ENCODE data around the gene MPRIP.
A peak's percentile ranks its signal among the peaks of the same experiment; 100 is the strongest.

The MPRIP gene

DNA sequence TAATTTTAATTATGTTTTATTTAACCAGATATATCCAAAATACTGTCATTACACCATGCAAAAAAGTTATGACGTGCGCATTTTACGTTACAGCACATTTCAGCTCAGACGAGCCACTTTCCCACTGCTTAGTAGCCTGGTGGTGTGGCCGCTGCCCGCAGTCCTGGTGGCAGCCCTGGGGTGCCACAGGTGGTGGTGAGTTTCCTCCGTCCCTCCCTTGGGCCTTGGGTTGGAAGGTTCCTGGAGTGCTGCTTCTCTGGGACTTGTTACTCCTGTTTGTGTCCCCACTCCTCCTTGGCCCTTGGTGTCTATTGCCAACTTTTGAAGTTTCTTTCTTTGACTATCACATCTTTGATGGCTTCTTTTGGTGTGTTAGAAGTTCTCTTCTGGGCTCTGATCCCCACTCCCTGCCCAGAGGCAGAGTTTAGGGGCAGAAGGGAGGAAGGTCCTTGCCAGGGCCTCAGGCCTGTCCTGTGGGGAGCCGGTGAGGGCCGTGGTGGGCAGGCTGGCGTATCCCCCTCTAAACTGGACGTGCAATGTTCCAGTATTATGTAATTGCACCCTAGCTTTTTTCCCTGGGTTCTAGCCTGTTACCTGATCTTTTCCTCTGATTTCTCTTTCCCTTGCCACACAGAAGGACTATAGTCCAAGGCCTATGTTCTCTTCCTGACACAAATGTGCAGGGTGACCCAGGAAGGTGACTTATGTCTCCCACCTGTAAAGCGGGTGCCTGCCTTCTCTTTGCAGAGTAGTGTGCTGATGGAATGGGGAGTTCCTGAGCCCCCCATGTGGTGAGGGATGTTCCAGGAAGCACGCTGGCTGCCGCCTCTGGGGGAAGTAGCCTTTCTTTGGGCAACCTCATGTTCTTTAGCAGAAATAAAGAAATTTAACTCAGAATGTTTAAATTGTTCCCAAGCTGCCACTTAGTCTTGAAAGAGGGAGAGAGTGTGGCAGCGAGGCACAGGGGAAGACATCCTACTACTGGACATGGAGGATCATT, 8.4 kb downstream of the MPRIP start:
- no peak for DNase-seq

DNA sequence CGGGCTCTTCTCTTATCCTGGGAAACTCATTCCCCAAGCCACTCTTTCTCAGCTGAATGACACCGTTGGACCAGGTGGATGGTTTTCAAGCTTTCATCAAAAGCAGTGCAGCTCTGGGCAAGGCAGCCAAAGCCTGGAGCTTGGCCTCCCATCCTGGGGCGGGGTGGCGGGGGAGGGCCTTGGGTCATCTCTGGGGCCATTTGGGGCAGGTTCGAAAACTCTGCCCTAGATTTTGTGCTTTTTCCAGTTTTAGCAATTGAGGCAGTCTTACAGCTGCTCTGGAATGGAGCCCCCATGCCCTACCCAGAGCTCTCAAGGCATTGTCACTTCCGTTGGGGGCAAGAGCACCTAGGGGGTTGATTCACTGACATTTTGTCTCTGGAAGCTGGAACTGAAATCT, 9.1 kb downstream of the MPRIP start:
- no peak for DNase-seq

DNA sequence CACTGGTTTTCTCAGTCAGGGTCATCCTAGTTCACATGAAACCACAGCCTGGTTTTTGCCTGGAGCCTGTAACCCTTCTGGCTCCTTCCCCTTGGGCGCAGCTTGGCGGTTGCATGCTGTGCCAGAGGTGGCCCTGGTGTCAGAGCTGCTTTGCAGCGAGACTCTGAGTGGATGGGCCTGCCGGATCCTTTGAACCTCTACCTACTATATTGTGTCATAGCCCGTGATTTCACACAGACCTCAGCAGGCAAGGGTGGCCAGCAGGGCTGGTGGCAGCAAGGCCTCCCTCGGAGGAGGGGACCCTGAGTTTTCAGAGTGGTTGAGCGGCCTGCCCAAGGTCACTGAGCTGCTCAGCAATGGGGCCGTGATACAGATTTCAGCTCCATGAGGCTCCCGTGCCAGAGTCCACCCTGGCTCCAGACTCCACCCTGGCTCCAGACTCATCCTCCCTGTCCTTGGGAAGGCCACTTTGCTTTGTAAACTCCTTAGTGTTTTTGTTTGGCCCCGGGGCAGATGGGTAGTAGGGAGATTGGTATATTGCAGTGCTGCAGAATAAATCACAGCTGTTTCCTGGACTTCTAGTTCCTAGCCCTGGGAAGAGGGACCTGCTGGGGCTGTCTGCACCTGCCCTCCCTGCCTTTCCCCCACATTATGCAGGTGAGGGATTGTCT, 9.7 kb downstream of the MPRIP start:
- DNase-seq: no peak

DNA sequence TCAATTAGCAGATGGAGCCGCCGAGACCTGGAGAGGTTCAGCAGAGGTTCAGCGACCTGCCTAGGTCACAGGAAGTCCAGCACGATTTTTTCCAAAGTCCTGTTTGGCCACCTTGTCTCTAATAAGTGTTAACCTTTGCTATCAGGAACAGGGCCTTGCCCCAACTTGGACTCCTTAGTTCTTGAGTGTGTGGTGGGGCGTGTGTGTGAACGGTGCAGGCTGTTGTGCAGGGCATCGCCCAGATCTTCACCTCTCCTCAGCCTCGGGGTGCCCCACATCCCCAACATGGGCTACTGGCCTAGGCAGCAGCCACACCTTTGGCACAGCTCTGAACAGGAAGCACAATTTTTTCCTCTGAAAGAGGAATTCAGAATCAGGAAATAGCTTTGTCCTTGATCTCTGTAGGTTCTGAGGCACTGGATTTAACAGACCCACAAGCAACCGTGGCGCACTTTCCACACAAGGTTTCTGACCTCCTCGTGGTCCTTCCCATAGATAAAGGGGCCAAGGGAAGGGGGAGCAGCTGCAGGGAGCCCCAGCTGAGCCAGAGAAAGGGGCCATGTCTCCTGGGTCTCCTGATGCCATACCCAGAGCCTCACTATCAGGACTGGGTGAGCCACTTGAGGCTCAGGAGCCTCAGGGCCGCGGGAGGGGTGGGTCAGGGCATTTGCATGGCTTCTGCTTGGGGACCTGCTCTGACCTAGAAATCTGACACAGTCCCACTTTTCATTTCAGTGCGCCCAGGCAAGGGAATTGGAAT, 10.4 kb downstream of the MPRIP start:
- no peak for DNase-seq

DNA sequence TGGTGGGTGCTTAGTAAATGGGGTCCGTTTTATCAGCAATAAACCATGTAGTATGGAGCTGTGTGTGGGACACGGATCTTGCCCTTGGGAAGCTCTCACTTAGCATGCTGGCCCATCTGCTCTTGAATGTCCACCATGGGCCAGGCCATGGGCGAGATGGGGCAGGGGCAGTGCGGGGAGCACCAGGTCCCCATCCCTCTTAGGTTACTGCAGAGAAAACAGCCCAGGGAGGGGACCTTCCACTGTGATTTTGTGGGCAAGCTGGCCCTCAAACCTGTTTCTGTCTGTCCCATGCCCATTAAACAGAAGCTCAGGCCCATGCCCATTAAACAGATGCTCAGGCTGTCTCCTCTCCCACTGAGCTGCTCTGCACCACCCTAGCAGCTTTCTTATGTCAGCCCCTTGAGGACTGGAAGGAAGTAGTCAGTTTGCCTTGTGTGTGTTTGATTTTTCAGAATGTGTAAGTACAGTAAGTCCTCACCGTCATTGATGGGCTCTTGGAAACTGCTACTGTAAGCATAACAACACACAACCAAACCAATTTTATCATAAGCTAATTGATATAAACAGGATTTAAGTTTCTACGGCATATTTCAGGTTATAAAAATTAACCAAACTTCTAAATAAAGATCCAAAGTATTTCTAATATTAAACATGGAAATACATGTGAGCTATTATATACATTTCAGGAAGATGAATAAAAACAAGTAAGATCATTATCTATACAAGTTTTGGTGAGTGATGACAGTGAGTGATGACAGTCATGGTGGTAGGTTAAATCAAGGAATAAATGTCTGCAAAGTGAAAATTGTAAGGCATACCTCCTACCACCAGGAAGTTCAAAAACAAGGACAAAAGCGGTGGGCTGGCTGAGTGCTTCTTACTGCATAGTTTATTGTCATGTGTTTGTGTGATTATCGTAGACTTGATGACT, 11.5 kb downstream of the MPRIP start:
- DNase-seq: no peak

DNA sequence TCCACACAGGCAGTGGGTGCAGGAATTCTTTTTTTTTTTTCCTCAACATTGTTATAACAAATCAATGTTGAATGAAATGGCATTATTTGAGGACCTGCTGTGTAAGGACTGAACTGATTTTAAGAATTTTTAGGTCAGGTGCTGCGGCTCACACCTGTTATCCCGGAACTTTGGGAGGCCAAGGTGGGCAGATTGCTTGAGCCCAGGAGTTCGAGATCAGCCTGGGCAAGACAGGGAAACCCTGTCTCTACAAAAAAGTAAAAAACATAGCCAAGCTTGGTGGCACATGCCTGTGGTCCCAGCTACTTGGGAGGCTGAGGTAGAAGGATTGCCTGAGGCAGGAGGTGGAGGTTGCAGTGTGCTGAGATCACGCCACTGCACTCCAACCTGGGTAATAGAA, 12.4 kb downstream of the MPRIP start:
- no peak for DNase-seq

DNA sequence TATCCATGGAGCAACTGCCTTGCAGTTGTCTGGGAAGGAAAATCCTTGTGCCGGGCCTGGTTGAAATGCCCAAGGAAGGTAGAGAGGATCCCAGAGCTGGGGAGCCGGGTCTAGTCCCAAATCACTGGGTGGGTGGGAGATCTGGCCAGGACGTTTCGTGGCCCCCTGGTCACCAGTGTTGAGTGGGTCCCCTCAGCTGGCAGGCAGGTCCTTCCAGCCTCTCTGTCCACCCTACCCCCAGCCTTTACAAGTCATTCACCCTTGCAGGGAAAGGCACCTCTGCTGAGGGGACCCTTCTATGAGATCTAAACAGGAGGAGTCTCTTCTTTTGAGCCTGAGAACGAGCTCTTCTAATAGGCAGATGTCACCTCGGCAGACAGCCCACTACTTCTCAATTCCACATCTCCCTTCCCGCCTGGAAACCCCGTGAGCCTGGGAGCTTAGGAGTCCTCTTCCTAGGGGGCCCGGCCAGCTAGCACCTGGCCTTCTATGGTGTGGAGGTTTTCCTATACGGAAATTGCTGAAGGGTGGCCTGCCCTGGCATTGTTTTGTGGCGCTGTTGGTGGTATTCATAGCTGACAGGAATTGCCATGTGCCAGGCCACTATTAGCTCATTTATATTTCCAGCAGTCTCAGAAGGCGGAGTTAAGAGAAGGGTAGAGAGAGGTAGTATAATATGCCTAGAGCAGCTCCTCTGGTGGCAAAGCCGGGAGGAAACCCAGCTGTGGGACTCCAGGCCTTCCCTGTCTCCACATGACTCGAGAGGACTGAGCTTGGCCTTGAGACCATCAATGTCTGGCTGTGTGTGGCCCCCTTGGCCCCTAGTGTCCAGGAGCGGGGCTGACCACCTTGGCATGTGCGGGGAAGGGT, 13.3 kb downstream of the MPRIP start:
- DNase-seq: no peak

DNA sequence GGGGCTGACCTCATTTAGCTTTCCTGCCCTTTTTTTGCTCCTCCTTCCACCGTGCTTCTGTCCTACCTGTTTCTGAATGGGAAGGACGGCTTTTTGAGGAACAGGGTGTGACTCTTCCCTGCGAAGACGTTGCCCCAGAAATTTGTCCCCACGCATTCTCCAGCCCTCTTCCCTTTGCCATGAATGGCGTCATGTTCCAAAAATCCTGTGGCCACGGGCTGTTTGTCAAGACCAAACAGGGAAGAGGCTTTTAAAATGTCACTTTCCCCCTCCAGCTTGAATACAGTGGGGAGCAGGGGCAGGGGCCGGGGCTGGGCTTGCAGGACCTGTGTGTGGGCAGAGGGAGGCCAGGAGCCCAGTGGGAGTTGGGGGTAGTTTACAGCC, 13.9 kb downstream of the MPRIP start:
- no peak for DNase-seq

DNA sequence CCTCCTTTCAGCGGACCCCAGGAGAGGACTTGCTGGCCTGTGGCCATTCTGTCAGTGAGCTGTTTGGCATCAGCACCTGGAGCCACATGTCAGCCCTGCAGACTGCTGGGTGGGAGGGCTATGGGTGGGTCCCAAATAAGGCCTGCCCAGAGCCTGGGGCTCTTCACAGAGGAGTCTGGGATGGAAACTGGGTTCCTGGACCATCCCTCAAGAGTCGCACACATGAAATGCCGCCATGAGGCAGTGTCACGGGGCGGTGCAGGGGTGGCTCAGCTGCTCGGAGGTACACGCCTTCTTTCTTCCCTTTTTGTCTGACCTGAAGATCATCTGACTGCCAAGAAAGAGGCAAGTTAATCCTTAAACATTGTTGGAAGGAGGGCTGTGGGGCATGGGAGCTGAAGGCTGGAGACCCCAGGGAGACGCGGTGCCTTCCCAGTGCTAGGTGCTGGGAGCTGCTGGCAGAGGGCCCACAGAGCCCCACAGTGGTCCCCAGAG, 14.8 kb downstream of the MPRIP start:
- no peak for DNase-seq

DNA sequence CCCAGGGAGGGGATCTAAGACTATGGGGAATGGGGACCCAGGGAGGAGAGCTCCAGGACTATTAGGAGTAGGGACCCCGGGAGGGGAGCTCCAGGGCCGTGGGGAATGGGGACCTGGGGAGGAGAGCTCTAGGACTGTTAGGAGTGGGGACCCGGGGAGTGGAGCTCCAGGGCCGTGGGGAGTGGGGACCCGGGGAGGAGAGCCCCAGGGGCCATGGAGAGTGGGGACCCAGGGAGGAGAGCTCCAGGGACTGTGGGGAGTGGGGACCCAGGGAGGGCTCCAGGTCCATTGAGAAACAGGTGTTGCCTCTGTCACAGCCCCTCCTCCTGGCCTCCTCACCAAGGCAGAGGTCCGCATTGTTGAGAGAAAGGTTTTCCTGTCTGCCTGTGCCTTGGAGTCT, 16.0 kb downstream of the MPRIP start:
- DNase-seq: no peak

DNA sequence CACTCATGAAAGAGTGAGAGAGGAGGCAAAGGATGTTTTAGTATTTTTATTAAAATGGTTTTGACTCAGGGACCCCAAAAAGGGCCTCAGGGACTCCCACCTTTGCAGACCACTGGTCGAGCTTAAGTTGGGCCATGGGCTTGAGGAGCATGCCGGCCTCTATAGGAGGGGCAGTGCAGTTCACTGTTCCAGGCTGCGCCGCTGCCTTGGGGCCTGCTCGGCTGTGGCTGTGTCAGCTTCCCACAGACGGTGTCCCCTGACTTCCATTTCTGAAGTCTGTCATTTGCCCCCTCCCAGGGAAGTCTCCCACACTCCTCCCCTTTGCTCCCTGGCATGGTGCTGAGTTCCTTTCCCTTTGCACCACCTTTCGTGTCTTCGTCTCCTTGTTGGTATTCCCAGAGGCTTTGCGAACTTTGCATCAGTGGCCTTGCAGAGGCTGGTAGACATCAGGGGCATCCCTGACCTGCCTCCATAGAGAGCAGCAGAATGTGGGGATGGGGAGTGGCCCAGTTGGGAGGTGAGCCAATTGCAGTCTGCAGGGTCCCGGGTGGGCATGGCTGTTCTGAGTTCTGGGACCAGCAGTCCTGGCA, 17.1 kb downstream of the MPRIP start:
- DNase-seq: no peak

DNA sequence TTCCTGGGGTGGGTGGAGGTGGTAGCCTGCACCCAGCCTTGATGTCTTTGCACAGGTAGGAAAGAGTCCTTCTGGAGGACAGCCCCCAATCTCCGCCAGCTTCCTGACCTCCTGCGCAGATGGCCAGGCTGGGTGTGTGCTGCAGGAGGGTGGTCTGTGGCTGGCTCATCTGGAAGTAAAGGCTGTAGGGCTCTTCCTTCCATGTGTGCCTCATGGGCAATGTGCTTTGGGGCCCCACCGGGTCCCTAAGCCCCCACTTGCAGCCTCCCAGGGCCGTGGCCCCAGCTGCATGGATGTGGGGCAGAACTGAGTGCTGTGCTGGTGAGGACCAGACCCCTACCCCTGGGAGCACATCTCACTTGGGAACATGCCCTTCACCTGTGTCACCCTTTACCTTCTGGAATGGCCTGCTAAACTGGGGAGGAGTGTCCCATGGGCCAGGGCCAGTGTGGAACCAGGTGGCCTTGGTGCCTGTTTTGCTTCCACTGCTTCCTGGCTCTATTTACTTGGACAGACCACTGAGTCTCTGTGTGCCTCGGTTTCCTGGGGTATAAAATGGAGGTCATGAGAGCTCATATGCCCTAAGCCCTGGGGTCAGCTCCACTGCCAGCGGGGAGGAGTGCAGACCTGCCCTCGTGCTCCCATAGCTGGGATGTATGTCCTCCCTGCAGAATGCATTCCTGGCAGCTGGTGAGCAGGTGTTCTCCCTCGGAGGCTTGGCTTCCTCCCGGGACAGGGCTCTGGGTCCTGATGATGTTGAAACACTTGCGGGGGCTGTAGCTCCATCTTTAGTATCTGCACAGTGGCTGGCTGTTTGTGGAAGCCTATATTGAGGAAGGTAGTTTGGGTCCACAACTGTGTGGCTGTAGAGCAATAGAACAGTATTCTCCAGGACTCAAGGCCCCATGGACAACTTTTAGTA, 18.0 kb downstream of the MPRIP start:
- no peak for DNase-seq

DNA sequence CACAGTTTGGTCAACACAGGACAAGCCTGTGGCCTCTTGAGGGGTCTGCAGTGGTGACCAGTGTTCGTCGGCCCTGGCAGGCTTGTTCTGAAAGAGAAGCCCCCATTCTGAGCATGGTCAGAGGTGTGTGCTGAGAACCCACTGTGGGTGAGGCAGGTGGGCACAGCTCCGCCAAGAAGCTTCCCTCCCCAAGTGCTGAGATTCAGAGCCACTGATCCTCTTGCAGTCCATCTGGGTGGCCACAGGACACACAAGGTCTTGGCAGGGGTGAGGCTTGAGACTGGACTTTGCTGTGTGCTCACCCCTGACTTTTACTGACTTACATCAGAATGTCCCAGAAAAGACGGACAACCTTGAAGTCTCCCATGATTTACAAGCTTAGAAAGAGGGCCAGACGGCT, 18.7 kb downstream of the MPRIP start:
- no peak for DNase-seq

DNA sequence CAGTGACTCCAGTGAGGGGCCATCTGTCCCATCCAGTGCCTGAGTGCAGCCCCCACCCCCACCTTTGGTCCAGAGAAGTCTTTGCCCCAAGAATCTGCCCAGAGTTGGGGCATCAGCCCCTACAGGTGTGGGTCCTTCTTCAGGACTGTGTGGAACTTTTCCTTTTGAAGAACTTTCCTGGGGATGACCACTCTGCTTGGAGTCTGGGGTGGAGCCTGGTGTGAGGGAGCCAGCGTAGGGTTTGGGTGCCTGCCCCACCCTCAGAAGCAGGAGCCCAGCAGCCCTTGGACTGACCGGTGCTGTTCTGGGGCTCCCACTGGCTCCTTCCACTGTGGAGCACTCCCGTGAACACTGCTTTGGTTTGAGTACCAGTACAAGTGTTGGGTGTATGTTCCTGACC, 19.3 kb downstream of the MPRIP start:
- DNase-seq: no peak

DNA sequence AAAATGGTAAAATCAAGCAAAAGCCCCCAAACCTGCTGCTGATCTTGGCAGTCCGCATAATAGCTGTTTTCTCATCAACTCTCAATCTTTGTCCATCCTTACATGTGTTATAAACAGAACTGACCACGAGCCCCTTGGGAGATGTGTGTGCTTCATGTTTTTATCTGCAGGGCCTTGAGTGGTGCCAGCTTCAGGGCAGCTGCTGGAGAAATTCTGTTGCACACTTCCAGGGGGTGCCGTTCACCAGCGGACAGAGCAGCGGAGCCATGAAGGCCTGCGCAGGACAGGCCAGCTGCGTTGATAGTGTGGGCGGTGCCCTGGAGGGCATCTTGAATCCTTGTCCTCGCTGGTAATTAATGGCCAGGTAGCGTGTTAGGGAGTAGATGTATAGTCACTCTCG, 20.1 kb downstream of the MPRIP start:
- no peak for DNase-seq

DNA sequence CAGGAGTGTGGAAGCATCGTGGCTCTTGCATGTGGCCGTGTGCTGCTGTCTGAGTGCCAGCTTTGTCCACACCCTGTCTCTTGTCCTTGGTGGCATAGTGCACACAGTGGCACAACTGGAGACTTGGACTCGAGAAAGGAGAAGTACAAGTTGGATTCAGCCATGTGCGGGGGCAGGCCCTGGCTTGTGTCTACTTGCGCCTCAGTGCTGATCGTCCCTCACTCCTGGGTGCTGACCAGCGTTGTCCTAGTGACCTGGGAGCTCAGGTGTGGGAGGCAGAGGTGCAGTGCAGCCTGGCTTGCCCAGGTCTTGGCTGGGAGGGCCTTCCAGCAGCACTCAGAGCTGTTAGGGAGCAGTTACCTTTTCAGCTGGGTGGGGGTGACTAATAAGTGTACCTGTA, 20.6 kb downstream of the MPRIP start:
- no peak for DNase-seq

DNA sequence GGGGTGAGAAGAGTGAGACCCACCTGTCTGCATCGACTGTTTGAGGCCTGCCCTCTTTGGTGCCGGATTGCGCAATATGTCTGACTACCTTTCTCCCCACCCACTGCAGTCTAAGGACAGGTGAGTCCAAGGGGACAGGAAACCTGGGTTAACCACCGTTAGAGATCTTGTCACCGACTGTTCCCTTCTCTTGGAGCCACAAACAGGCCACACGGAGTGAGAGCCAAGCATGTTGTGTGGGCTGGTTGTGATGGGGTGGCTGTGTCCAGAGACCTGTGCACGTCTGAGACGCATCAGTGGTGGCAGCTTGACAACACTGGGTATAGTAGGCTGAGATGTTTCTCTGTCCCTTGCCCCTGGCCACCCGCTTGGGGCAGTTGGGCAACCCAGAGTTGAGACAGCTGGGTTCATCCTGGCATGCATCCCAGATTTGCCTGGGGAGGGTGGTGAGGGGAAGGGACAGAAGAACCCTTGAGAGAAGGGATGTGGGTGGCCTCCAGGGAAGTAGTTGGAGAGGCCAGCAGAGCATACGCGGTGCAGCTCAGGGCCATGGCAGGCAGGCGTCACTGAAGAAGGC, 21.4 kb downstream of the MPRIP start:
- DNase-seq: peak in 55 of 56 donors; percentile 25 to 93 (median 78)

DNA sequence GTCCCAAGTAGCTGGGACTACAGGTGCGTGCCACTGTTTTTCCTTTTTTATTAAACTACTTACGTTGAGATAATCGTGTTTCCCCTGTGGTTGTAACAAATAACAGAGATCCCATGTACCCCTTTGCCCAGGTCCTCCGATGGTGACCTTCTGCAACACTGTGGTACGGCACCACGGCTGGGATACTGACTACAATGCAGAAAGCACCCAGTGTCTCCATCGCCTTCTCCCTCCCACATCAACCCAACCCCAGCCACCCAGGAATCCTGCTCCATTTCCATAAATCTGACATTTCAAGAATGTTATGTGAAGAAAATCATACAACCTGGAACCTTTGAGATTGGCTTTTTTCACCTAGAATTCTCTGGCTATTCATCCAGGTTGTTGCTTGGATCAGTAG, 22.1 kb downstream of the MPRIP start:
- no peak for DNase-seq

Measured in amygdala (tissue), 56 donors.